HG03066 (cell line): ENCODE data around the gene IL22RA2.
"Not testable (repeated sequence)": the region's sequence is repeated elsewhere in the genome, so short reads cannot be mapped to it uniquely, and the experiment has no call there.

ENCODE experiments used
- ATAC-seq: cut with Tn5 transposase; IDR thresholded peaks from one replicate; pipeline ENCODE4 v1.9.1; 2021; ENCODE audit warnings: low read depth; ENCODE audit not compliant: unreplicated experiment

Gene IL22RA2

DNA sequence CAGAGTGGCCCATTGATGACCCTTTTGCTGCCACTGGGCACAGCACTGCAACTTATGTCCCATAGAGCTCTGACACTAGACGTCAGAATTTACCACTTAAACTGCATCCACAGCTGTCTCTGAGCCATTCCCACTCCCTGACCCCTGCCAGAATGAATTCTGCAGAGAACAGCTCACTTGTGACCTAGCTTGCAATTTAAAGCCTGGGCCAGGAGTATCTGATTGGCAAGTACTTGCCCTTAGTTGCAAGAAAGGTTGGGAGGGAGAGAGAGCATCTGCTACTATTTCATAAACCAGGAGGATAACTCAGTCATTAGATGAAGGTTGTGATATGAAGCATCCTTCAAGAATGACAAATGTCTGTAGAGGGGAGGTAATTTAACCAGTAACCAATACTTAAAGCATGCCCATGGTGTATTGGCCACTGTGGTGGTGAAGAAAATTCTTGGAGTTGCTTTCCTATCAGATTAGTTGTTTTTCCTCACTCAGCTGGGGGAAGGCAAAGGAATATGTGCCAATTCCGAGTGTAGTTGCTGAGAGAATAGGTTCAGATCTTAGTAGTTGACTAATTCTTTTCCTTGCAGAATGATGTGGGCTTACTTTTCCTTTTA, 46.5 kb downstream of the IL22RA2 start:
- ATAC-seq = no peak

DNA sequence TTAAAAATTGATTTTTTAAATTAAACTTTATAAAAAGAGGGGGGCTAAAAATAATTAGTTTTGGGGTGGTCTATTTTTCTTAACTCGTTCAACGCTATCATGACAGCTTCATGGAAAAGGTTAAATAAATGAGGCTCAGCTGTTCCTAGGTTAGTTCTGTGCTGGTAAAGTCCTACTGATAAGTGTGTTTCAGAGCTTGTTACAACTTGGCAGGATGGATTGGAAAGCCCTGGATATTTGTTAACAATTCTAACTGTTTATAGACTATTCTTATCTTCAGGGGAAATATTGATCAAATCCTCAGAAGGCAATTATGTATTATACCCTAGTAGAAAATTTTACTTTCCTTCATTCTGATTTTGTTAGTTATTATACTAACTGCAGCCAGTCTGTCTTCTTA, 50.4 kb downstream of the IL22RA2 start:
- ATAC-seq = no peak

GRCh38 chr6:137122612-137123011, 50.8 kb downstream of the IL22RA2 start:
- ATAC-seq = peak; percentile 54

DNA sequence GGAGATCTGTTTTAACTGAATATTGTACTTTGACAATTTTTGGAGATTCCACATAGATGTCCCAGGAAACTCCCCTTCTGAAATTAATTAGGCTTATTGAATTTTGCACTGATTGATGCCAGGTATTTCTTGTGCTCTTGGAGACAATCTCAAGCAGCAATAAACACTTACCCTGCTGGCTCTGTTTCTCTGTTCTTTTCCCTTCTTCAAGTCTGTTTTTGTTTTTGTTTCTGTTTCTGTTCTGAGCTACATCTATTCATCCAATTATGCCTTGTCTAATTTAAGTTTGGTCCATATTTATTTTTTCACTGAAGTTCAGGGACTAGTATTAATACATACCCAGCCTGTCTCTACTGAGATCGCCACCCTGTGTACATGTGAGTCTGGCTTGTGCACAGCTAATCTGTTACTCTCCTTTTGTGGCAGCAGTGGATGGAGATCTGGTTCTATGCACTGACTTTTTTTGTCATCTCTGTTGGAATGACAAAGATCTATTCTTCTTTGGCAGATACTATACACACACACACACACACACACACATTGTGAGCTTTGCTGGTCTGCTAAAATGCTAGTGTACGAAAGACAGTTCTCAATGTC, 51.9 kb downstream of the IL22RA2 start:
- ATAC-seq = no peak

DNA sequence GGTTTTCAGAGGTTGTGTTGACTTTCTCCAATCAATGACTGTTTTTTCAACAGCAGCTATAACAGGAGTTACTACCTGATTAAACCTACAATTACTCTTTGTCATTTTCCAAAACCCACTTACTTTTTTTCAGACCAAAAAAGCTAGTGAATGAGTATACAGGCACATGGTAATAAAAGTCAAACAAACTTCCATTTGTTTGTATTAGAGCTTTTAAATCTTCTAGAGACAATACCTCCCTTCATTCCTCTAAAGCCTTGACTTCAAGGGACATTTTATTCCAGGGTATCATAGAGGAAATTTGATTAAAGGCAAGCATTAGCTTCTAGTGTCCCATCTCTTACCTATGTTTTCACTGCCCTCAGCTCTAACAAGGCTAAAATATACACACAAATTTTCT, 52.7 kb downstream of the IL22RA2 start:
- ATAC-seq = no peak

DNA sequence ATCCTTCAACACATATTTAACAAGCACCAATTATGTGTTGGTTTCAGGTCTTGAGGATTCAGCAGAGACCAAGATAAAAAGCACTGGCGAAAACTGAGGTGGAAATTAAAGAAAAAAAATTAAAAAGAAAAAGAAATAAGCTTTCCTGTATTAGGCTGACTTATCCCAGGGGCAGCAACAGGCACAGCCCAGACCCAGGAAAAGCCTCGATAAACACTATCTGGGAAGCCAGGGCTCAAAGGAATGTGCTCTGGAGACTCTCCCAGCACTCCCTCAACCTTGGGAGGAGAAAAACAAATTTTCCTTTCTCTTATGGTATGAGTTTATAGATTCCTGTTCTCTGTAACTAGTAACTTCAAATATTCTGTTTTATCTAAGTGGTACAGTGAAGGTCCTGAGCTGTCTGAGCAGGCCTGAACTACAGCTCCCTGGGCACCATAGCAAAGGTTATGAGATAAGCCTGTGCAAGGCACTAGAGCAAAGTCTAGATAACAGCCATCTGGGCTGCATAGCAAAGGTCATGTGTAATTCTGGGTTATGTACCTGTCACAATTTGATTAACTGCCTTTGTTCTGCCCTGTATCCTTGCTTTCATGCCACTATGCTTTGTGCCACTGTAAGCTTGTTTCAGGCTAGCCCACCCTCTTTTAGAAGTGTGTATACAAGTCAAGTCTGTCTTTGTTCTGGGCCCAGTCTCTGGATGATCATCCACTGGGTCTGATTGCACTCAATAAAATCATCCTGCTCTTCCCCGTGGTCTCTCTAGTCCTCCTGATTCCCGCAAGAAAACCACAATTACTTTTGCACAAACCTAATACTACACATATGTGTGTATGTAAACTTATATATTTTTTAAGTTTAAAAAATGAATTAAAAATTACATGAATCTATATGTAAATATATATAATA, 54.0 kb downstream of the IL22RA2 start:
- no peak for ATAC-seq

DNA sequence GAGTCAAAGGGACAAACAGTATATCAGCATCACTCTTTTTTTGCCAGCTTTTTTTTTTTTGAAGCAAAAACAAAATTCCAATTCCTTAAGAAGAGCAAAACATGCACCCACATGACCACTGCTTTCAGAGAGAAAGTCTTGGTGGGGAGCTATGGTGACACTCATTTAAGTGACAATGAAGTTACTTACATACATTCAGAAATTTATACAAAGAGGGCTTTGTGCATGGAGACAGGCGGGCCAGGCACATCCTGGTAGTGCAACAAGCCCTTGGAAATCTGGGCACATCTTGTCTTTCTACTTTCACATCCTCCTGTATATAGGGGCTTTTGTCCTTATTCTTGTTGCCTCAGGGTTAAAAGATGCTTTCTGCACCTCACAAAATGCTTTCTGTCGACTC, 55.9 kb downstream of the IL22RA2 start:
- ATAC-seq = no peak

GRCh38 chr6:137116807-137117206, 56.6 kb downstream of the IL22RA2 start:
- no peak for ATAC-seq

- ATAC-seq = no peak
Measured at GRCh38 chr6:137115658-137116057, 57.8 kb downstream of the IL22RA2 start.

DNA sequence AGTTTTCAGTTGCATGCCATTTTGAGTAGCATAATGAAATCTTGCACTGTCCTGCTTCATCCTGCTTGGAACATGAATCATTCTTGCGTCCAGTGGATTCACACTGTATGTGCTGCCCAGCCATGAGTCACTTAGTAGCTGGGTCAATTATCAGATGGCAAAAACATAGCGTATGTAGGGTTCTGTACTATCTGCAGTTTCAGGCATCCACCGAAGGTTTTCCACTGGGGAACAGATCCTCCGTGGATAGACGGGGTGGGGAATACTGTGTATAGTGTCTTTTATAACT, 61.4 kb downstream of the IL22RA2 start:
- no peak for ATAC-seq

DNA sequence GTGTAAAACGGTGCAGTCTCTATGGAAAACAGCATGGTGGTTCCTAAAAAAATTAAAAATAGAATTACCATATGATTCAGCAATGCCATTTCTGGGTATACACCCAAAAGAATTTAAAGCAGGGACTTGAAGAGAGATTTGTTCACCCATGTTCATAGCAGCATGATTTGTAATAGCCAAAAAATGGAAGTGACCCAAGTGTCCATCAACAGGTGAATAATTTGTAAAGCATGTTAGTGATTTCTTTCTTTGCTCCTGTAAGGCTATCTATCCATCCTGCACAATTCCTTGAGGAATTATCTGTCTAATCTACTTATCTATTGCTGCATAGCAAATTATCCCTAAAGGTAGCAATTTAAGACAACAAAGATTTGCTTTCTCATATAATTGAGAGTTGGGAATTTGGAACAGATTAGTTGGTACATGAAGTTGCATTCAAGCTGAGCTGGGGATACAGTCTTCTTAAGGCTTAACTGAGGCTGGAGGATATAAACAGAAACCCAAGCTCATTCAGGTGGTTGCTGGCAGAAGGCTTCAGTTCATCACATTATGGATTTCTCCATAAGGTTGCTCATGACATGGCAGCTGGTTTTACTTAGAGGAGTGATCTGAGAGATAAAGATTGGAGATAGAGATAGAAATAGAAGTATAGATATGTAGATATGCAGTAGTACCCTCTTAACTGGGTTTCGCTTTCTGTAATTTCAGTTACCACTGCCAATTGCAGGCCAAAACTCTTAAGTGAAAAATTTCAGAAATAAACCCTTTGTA, 62.0 kb downstream of the IL22RA2 start:
- no peak for ATAC-seq

GRCh38 chr6:137107767-137108105, 65.7 kb downstream of the IL22RA2 start:
- no peak for ATAC-seq

GRCh38 chr6:137107047-137107766, 66.2 kb downstream of the IL22RA2 start:
- ATAC-seq = not testable (repeated sequence)

GRCh38 chr6:137106183-137106582, 67.3 kb downstream of the IL22RA2 start:
- ATAC-seq = no peak

GRCh38 chr6:137105375-137105774, 68.1 kb downstream of the IL22RA2 start:
- ATAC-seq = no peak

GRCh38 chr6:137104926-137105325, 68.5 kb downstream of the IL22RA2 start:
- no peak for ATAC-seq

DNA sequence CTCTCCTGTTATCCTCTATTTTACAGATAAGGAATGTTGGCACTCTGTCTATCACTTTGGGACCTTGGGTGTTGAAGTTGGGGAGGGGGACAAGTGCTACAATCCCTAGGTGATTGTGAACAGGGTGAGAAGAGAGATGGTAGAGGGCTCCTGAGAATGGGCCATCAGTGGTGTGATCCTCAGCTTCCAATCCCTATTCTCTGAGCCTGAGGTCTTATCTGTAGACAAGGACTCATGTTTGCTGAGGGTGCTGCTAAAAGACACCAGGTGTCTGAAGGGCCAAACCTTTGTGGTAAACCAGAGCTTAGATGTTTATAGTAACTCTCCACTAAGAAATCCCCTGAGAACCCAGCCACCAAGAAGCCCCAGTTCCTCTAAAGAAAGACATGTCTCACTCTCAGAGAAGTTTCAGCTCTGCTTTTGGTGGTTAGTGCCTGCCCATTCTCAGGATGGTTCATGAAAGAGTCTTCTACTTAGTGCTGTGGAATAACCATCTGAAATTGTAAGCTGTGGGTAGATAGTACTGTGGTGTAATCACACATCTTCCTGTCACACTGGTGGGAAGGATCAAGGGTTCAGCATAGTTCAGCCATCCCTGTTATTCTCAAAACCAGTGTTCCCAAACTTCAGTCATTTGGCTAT, 70.5 kb downstream of the IL22RA2 start:
- ATAC-seq = peak; percentile 85

DNA sequence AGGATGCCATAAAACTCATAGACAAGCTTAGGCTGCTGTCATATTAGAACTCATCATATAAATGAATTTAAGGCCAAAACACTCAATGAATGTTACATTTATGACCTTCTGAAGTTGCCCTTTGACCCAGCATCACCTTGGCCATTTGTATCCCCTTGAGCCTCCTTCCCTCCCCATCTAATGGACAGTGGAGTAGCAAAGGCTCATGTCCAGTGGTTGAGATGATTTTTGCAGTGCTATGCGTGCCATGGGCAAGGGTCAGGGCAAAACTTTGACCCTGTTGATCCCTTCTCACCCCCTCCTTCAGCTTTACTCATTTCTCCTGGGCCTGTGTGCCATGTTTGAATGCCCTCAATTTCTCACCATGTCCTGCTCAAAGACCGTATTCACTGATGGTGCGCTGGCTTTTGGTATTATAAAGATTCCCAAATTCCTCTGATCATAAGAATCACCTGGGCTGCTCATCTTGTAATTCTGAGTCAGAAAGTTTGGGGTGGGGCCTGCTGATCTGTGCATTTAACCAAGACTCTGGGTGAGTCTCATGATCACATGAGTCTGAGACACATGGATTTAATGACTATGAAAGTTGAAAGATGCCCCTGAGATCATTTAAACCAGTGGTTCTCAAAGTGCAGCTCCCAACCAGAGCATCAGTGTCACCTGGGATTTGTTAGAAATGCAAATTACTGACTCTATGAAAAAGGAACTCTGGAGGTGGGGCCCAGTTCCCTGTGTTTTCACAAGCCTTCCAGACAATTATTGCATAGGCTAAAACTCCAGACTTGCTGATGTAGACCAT, 71.2 kb downstream of the IL22RA2 start:
- ATAC-seq = peak; percentile 11

DNA sequence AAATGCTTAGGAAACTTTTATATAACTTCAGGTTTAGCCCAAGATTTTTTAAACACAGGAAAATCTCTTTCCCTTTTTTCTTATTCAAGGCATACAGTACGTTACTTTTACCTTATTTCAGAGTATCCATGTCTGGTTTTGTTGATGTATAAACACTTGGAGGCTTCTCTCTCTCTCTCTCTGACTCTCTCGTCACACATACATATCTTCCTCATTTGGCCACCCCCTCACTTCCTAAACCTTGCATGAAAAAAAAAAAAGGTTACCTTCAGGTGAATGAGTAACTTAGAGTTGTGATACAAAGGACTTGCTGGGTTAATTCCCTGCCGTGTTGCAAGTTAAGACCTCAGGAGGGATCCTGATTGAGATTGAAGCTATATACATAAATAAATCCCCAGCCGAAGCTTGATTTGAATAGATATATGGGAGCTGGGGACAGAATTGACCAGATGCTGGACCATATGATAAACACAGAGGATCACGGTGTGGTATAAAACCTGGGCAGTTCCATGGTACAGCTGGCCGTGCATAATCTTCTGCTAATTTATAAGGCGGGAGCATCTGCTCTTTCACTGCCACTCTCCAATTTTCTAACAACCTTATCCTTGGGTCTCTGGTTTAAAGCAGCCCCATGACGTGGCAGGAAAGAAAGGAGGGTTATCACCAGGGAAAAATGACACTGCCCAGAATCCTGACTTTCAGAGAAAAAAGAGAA, 73.6 kb downstream of the IL22RA2 start:
- no peak for ATAC-seq
